ENCODE data around the gene TSPAN9. TPM values are rescaled to one million over a fixed set of nuclear protein-coding genes. Genes with fewer than 3 reads are reported as not detected.

The TSPAN9 gene
- total RNA-seq, 1 experiment from 2014 or later = 35.5 TPM

DNA sequence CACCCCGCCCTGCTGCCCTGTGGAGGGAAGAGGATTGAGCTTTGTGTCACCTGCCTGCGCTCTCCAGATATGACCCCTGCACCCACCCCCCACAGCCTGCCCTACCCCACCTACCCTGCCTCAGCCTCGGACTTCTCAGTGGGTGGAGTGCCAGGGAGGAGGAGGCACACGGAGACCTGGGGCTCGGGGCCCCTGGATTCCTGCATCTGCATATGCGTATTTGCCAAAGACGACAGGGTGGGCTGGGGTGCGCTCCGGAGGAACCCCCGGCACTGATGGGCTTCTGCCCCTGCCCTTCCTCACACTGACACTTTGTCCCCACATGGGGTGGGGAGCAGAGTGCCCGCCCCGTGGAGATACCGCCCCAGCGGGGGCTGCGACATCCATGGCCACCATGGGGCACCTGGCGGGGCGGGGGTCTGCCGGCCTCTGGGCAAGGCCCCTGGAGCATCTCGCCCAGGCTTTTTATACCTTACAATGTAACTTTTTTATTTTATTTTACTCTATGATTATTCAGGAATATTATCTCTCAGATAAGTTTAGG lies 206.0 kb downstream of the TSPAN9 start:
- POLR2A ChIA-PET (ENCODE audit: low non-redundant PET) = no interaction called here
- CTCF ChIA-PET = no interaction called here
- H3K36me3 ChIP-seq (ENCODE audit: insufficient read depth, low read length, poor library complexity, severe bottlenecking) = no peaks in the 10 kb centered on the region
- BruUV-seq (replicated peaks) = no TSS peak
- no peak overlapping the region for H3K4me3 ChIP-seq (ENCODE audit: low read depth, low read length, poor library complexity, severe bottlenecking)
- H3K27me3 ChIP-seq (replicated peaks; ENCODE audit: insufficient read depth, low read depth, low read length, poor library complexity) = no peaks in the 10 kb centered on the region
- H3K9me3 ChIP-seq (ENCODE audit: low read depth, low read length, poor library complexity, severe bottlenecking) = no peaks in the 10 kb centered on the region
- H3K27ac ChIP-seq (ENCODE audit: low read depth, low read length, poor library complexity, severe bottlenecking) = no peak overlapping the region
- no peak for DNase-seq (ENCODE audit: low spot score)
- TF ChIP-seq EZH2 (IDR thresholded peaks at IDR 0.05; ENCODE audit: borderline replicate concordance, low read depth, low read length, poor library complexity, severe bottlenecking) = no peak
- TF ChIP-seq, protein P1, sequence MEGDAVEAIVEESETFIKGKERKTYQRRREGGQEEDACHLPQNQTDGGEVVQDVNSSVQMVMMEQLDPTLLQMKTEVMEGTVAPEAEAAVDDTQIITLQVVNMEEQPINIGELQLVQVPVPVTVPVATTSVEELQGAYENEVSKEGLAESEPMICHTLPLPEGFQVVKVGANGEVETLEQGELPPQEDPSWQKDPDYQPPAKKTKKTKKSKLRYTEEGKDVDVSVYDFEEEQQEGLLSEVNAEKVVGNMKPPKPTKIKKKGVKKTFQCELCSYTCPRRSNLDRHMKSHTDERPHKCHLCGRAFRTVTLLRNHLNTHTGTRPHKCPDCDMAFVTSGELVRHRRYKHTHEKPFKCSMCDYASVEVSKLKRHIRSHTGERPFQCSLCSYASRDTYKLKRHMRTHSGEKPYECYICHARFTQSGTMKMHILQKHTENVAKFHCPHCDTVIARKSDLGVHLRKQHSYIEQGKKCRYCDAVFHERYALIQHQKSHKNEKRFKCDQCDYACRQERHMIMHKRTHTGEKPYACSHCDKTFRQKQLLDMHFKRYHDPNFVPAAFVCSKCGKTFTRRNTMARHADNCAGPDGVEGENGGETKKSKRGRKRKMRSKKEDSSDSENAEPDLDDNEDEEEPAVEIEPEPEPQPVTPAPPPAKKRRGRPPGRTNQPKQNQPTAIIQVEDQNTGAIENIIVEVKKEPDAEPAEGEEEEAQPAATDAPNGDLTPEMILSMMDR (conservative IDR thresholded peaks at IDR 0.05; ENCODE audit: low read depth, low read length) = no peak
- peaks cover 19% of the 10 kb centered on the region for H3K4me1 ChIP-seq (ENCODE audit: insufficient read depth, low read length, poor library complexity, severe bottlenecking)
- intact Hi-C loops (cut with micrococcal nuclease; ENCODE audit: unreplicated experiment) = no loop called here

DNA sequence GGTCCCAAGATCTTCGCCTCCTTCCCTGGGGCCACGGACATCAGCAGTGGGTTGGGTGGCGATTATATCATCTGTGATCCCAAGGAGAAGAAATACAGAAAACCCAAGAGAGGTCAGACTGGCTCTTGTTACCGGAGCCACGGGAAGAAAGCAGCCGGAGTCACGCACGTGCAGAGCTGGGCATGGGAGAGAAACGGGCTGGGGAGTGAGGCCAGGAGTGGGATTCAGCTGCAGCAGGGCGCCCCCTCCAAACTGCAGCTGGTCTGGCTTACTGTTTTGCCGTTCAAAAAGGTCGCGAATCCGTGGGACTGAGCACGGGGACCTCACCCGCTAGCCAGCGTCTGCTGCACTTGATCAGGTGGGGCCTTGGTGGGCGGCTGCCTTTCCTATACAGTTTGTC lies 207.2 kb downstream of the TSPAN9 start:
- Histone ChIP-seq H3K36me3 (ENCODE audit: insufficient read depth, low read length, poor library complexity, severe bottlenecking) (no peaks in the 10 kb centered on the region), H3K27ac (ENCODE audit: low read depth, low read length, poor library complexity, severe bottlenecking) (no peak overlapping the region), H3K27me3 (replicated peaks; ENCODE audit: insufficient read depth, low read depth, low read length, poor library complexity) (no peaks in the 10 kb centered on the region), H3K9me3 (ENCODE audit: low read depth, low read length, poor library complexity, severe bottlenecking) (no peaks in the 10 kb centered on the region), H3K4me3 (ENCODE audit: low read depth, low read length, poor library complexity, severe bottlenecking) (no peak overlapping the region), H3K4me1 (ENCODE audit: insufficient read depth, low read length, poor library complexity, severe bottlenecking) (peaks cover 19% of the 10 kb centered on the region)
- intact Hi-C loops (cut with micrococcal nuclease; ENCODE audit: unreplicated experiment) = no loop called here
- no peak for DNase-seq (ENCODE audit: low spot score)
- BruUV-seq (replicated peaks) = no TSS peak
- CTCF ChIA-PET = interaction anchor here (1.3 kb wide), 1 partner anchor 16 kb away, joined by 4 read pairs; no protein-coding TSS in a partner anchor
- no peak for TF ChIP-seq EZH2 (IDR thresholded peaks at IDR 0.05; ENCODE audit: borderline replicate concordance, low read depth, low read length, poor library complexity, severe bottlenecking)
- TF ChIP-seq, protein P1 (conservative IDR thresholded peaks at IDR 0.05; ENCODE audit: low read depth, low read length) = no peak
- POLR2A ChIA-PET (ENCODE audit: low non-redundant PET) = interaction anchor here (0.5 kb wide), 1 partner anchor 611 kb away, joined by 5 read pairs; no protein-coding TSS in a partner anchor

DNA sequence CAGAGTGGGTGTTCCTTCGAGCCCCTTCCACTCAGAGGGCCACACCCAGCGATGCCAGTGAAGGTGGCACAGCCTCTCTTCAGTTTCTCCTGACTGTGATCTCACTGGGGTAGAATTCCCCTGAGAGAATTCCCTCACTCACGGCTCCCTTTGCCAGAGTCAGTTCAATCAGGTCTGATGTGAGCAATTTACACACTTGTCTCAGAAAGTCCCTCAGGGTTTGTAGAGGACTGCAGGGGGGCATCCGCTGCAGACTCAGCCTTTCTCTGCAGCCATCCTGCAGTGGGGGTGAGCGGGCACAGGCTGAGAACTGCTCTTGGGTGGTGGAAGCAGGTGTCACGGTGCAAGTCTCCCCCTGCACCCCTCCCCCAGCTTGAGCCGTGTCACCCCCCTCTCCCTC lies 208.4 kb downstream of the TSPAN9 start:
- ChIA-PET POLR2A (ENCODE audit: low non-redundant PET) (no interaction called here), CTCF (interaction anchor here (1.3 kb wide), 1 partner anchor 15 kb away, joined by 4 read pairs; no protein-coding TSS in a partner anchor)
- BruUV-seq (replicated peaks) = TSS peak; percentile 41
- H3K27ac ChIP-seq (ENCODE audit: low read depth, low read length, poor library complexity, severe bottlenecking) = no peak overlapping the region
- peaks cover 19% of the 10 kb centered on the region for H3K4me1 ChIP-seq (ENCODE audit: insufficient read depth, low read length, poor library complexity, severe bottlenecking)
- no peak overlapping the region for H3K4me3 ChIP-seq (ENCODE audit: low read depth, low read length, poor library complexity, severe bottlenecking)
- H3K27me3 ChIP-seq (replicated peaks; ENCODE audit: insufficient read depth, low read depth, low read length, poor library complexity) = no peaks in the 10 kb centered on the region
- intact Hi-C loops (cut with micrococcal nuclease; ENCODE audit: unreplicated experiment) = no loop called here
- no peaks in the 10 kb centered on the region for H3K9me3 ChIP-seq (ENCODE audit: low read depth, low read length, poor library complexity, severe bottlenecking)
- TF ChIP-seq, protein P1 (conservative IDR thresholded peaks at IDR 0.05; ENCODE audit: low read depth, low read length) = no peak
- no peak for TF ChIP-seq EZH2 (IDR thresholded peaks at IDR 0.05; ENCODE audit: borderline replicate concordance, low read depth, low read length, poor library complexity, severe bottlenecking)
- DNase-seq (ENCODE audit: low spot score) = peak; percentile 78
- H3K36me3 ChIP-seq (ENCODE audit: insufficient read depth, low read length, poor library complexity, severe bottlenecking) = no peaks in the 10 kb centered on the region
